HEK293 (cell line): ENCODE measurements around the gene LKAAEAR1.

Experiments used
- MYNN ChIP-seq: fragments of 450-650 bp; formaldehyde crosslinking; IDR thresholded peaks from 2 replicates; pipeline ENCODE4 v1.5.1; 2016; ENCODE audit warnings: missing biosample characterization, missing genetic modification characterization, borderline replicate concordance
- TF ChIP-seq, protein P1 (sequence below): fragments of 450-650 bp; formaldehyde crosslinking; IDR thresholded peaks from 2 replicates; pipeline ENCODE4 v1.5.1; 2016; ENCODE audit warnings: missing biosample characterization, missing genetic modification characterization

DNA sequence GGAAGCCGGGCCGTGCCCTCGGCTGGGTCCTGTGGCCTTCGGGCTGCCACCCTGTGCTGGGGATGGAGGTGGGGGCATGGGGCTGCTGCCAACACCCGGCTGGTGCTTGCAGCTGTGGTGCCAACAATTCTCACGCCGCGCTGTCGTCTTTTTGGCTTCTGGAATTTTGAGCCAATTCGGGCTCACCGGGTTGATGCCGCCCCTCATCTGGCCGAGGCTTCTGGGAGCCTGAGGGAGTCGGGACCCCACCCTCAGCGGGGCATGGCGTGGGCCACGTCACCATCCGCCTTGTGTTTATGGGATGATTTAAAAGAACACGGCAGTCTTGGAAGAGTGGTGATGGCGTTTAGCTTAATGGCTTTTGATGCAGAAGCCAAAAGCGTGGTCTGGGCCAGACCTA, 31.8 kb upstream of the LKAAEAR1 start:
- TF ChIP-seq MYNN (tag by site-specific recombination): no peak
- TF ChIP-seq, protein P1, sequence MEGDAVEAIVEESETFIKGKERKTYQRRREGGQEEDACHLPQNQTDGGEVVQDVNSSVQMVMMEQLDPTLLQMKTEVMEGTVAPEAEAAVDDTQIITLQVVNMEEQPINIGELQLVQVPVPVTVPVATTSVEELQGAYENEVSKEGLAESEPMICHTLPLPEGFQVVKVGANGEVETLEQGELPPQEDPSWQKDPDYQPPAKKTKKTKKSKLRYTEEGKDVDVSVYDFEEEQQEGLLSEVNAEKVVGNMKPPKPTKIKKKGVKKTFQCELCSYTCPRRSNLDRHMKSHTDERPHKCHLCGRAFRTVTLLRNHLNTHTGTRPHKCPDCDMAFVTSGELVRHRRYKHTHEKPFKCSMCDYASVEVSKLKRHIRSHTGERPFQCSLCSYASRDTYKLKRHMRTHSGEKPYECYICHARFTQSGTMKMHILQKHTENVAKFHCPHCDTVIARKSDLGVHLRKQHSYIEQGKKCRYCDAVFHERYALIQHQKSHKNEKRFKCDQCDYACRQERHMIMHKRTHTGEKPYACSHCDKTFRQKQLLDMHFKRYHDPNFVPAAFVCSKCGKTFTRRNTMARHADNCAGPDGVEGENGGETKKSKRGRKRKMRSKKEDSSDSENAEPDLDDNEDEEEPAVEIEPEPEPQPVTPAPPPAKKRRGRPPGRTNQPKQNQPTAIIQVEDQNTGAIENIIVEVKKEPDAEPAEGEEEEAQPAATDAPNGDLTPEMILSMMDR (tag by site-specific recombination): no peak
